AG09309 (cell line): ENCODE data around the gene TXN2.

ENCODE experiments used
- DNase-seq: peaks from one replicate; pipeline ENCODE4 v3.0.0-alpha.2; 2010; ENCODE audit warnings: low read depth
- H3K4me3 ChIP-seq: 2 replicates; pipeline ENCODE4 v1.5.1; 2011; ENCODE audit warnings: mild to moderate bottlenecking, low read depth, low read length, moderate library complexity; ENCODE audit not compliant: control insufficient read depth
- CTCF ChIP-seq: IDR thresholded peaks from 2 replicates; pipeline ENCODE4 v1.5.1; 2011; ENCODE audit warnings: mild to moderate bottlenecking, low read depth, low read length, inconsistent platforms; ENCODE audit not compliant: insufficient read depth, control insufficient read depth; ENCODE audit errors: missing control alignments

The TXN2 gene

GRCh38 chr22:36419177-36419911 is 62.1 kb downstream of the TXN2 start:
- DNase-seq: no peak
- no peak for TF ChIP-seq CTCF
- no peak overlapping the region for H3K4me3 ChIP-seq

GRCh38 chr22:36417281-36417686 is 64.2 kb downstream of the TXN2 start:
- no peak for DNase-seq
- H3K4me3 ChIP-seq: no peak overlapping the region

More at GRCh38 chr22:36417281-36417686, 64.2 kb downstream of the TXN2 start:
- TF ChIP-seq CTCF: no peak
